HuH-7 (cell line): ENCODE data around the gene CDK4.
"Not testable (repeated sequence)": the region's sequence is repeated elsewhere in the genome, so short reads cannot be mapped to it uniquely, and the experiment has no call there.

Experiments used
- DNase-seq: peaks from one replicate; pipeline ENCODE4 v3.0.0; 2011; ENCODE audit warnings: low spot score

The CDK4 gene

GRCh38 chr12:57724936-57725740 lies 27.0 kb downstream of the CDK4 start:
- no peak for DNase-seq

GRCh38 chr12:57724003-57724935 lies 27.8 kb downstream of the CDK4 start:
- no peak for DNase-seq

- no peak for DNase-seq
These were observed 28.5 kb downstream of the CDK4 start for GRCh38 chr12:57723630-57723962.

- DNase-seq, result no peak
These were observed 29.1 kb downstream of the CDK4 start for GRCh38 chr12:57722716-57723629.

GRCh38 chr12:57721846-57722608 lies 30.1 kb downstream of the CDK4 start:
- not testable (repeated sequence) for DNase-seq

- no peak for DNase-seq
These were observed 31.2 kb downstream of the CDK4 start for GRCh38 chr12:57720606-57721595.

GRCh38 chr12:57719777-57720605 lies 32.1 kb downstream of the CDK4 start:
- no peak for DNase-seq

GRCh38 chr12:57718641-57719528 lies 33.2 kb downstream of the CDK4 start:
- no peak for DNase-seq

GRCh38 chr12:57717846-57718640 lies 34.1 kb downstream of the CDK4 start:
- DNase-seq, result no peak

GRCh38 chr12:57717131-57717530 lies 35.0 kb downstream of the CDK4 start:
- no peak for DNase-seq

- DNase-seq, result no peak
These were observed 35.8 kb downstream of the CDK4 start for GRCh38 chr12:57716305-57716704.

GRCh38 chr12:57715786-57716185 lies 36.3 kb downstream of the CDK4 start:
- DNase-seq, result no peak

GRCh38 chr12:57715036-57715748 lies 36.9 kb downstream of the CDK4 start:
- not testable (repeated sequence) for DNase-seq

GRCh38 chr12:57713209-57713608 lies 38.9 kb downstream of the CDK4 start:
- no peak for DNase-seq

GRCh38 chr12:57712701-57713100 lies 39.4 kb downstream of the CDK4 start:
- DNase-seq, result no peak

- DNase-seq, result no peak
These were observed 43.8 kb downstream of the CDK4 start for GRCh38 chr12:57708296-57708695.

- DNase-seq, result no peak
These were observed 44.9 kb downstream of the CDK4 start for GRCh38 chr12:57707250-57707649.
